GM21360 (cell line): ENCODE data around the gene GNB1.

Experiments used
- ATAC-seq: cut with Tn5 transposase; IDR thresholded peaks from one replicate; pipeline ENCODE4 v1.9.1; 2021; ENCODE audit warnings: mild to moderate bottlenecking, moderate library complexity; ENCODE audit not compliant: unreplicated experiment

Gene GNB1

GRCh38 chr1:1768249-1768992 is 122.5 kb downstream of the GNB1 start:
- no peak for ATAC-seq

- no peak for ATAC-seq
Observed at GRCh38 chr1:1764876-1765470, 125.9 kb downstream of the GNB1 start.

- no peak for ATAC-seq
Observed at GRCh38 chr1:1763657-1764621, 126.9 kb downstream of the GNB1 start.

- no peak for ATAC-seq
Observed at GRCh38 chr1:1761504-1762376, 129.1 kb downstream of the GNB1 start.

- no peak for ATAC-seq
Observed at GRCh38 chr1:1760715-1761114, 130.2 kb downstream of the GNB1 start.

- no peak for ATAC-seq
Observed at GRCh38 chr1:1760345-1760650, 130.6 kb downstream of the GNB1 start.

GRCh38 chr1:1759456-1760344 is 131.2 kb downstream of the GNB1 start:
- no peak for ATAC-seq

GRCh38 chr1:1758692-1759455 is 132.0 kb downstream of the GNB1 start:
- ATAC-seq: no peak

- no peak for ATAC-seq
Observed at GRCh38 chr1:1758059-1758621, 132.7 kb downstream of the GNB1 start.

GRCh38 chr1:1757422-1758058 is 133.3 kb downstream of the GNB1 start:
- no peak for ATAC-seq

GRCh38 chr1:1756661-1757421 is 134.0 kb downstream of the GNB1 start:
- ATAC-seq: no peak

- no peak for ATAC-seq
Observed at GRCh38 chr1:1755852-1756251, 135.0 kb downstream of the GNB1 start.

GRCh38 chr1:1755426-1755825 is 135.5 kb downstream of the GNB1 start:
- no peak for ATAC-seq

GRCh38 chr1:1754051-1754815 is 136.7 kb downstream of the GNB1 start:
- no peak for ATAC-seq

- no peak for ATAC-seq
Observed at GRCh38 chr1:1753607-1754005, 137.3 kb downstream of the GNB1 start.

- no peak for ATAC-seq
Observed at GRCh38 chr1:1752636-1753606, 138.0 kb downstream of the GNB1 start.
